GM18868 (cell line): ENCODE results near the gene CHADL.
"Not testable (repeated sequence)": the region's sequence is repeated elsewhere in the genome, so short reads cannot be mapped to it uniquely, and the experiment has no call there.

Source experiments
- ATAC-seq: cut with Tn5 transposase; IDR thresholded peaks from one replicate; pipeline ENCODE4 v1.9.1; 2021; ENCODE audit warnings: mild to moderate bottlenecking, moderate library complexity; ENCODE audit not compliant: unreplicated experiment

The CHADL gene

DNA sequence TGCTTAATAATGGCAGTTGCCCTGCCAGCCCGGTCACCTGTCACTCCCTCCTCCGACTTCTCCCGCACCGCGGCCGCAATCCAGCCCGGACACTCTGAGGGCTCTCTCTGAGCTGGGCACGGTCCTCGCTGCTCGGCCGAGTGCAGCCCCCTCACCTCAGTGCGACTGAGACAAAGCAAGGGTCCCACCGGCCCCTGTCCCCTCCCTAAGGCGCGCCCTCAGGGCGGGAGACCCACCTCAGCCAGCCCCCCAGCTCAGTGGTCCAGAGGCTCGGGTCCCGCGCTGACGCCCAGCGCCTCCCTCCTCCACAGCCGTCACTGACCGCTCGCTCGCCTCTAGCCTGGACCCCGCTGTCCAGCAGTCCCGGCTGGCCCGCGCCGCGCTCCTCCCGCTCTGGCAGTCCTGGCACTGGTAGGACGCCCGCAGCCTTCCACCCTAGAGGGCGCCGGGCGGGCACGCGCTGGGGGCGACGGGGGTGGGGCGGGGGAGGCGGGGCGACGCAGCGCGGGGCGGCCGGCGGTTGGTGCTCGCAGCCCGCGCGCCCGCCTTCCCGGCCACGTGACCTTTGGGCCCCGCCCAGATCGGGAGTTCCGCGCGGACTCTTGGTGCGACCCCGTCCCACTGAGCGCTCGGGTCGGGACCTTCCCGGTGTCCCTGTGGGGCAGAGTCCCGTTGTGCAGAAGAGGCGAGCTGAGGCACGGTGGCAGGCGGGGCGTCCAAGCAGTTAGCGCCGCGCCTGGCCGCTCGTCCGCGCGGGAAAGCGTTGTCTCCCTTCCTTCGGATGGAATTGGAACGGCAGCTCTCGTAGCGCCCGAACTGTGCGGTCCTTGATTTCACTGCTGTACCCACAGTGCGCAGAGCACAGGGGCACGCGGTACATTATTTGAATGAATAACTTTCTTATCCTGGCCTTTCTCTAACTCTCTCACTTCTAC, 43.4 kb downstream of the CHADL start:
- ATAC-seq = peak; percentile 63

DNA sequence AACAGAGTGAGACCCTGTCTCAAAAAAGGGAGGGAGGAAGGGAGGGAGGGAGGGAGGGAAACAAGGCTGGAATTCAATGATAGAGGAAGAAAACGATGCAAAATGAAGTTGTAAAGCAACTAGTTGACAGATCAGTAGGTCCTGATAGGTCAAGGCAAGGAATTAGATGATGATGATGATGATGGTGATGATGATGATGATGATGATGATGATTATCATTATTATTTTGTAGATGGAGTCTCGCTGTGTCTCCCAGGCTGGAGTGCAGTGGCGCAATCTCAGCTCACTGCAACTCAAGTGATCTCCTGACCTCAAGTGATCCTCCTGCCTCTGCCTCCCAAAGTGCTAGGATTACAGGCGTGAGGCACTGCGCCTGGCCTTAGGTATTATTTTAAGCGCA, 46.9 kb downstream of the CHADL start:
- ATAC-seq = no peak

- ATAC-seq = no peak
Measured at GRCh38 chr22:41191467-41191866, 49.3 kb downstream of the CHADL start.

GRCh38 chr22:41184679-41185078, 56.1 kb downstream of the CHADL start:
- no peak for ATAC-seq

GRCh38 chr22:41181349-41182241, 59.1 kb downstream of the CHADL start:
- no peak for ATAC-seq

GRCh38 chr22:41180926-41181325, 59.8 kb downstream of the CHADL start:
- no peak for ATAC-seq

GRCh38 chr22:41180362-41180761, 60.4 kb downstream of the CHADL start:
- ATAC-seq = not testable (repeated sequence)
